K562 (cell line): ENCODE measurements around the gene PLCB1. TPM values are rescaled to one million over a fixed set of nuclear protein-coding genes. Genes with fewer than 3 reads are reported as not detected.

Experiments used
- ATAC-seq: fragments of 200-7000 bp; cut with Tn5 transposase; 3 replicates; pipeline ENCODE4 v1.9.1; 2020; ENCODE audit warnings: moderate library complexity
- BruUV-seq: library from RNA; stranded (reverse); fragments of 400-500 nt; replicated peaks from 2 replicates; lab custom pipeline; 2021; lab: Mats Ljungman, UMichigan
- CTCF ChIA-PET: fragments of 300-600 bp; formaldehyde crosslinking; extraction: SDS; loops from one replicate; lab custom pipeline; 2021; ENCODE audit warnings: low intra/inter-chr PET ratio; lab: Yijun Ruan, JAX
- POLR2A ChIA-PET: fragments of 300-600, 350-650 bp; sonication (Branson Sonifier 250); formaldehyde crosslinking; extraction: SDS; loops from one replicate; lab custom pipeline; 2021; ENCODE audit warnings: antibody characterized with exemption, inconsistent platforms; lab: Yijun Ruan, JAX
- DNase-seq, 4 experiments: peaks; one replicate each; pipeline versions ENCODE4 v3.0.0 to v3.0.0-alpha.2; 2011 to 2018; ENCODE audit warnings: low spot score in 3 of 4, mixed read lengths in 3 of 4; ENCODE audit errors: extremely low read depth in 1 of 4
- FAIRE-seq: peaks from 2 replicates; lab custom pipeline; 2011; peaks lifted over from hg19 to GRCh38; lab: Jason Lieb, UNC
- H2AFZ ChIP-seq: 2 replicates; pipeline ENCODE4 v1.6.0; 2011; ENCODE audit warnings: low read depth, low read length, control low read depth, inconsistent platforms
- H3K27ac ChIP-seq: fragments of 200-600 bp; 3 replicates; pipeline ENCODE4 v1.8.0; 2011; ENCODE audit warnings: low read depth, mild to moderate bottlenecking, control low read depth, inconsistent platforms, low read length, moderate library complexity, mixed read lengths; ENCODE audit errors: extremely low read depth
- H3K27me3 ChIP-seq, 2 experiments: fragments of 300-600 bp in 1 of 2; 2 replicates in 1 of 2; 3 replicates in 1 of 2; pipeline versions ENCODE4 v1.6.0 to v1.8.0; 2011; ENCODE audit warnings: inconsistent platforms in 2 of 2, low read length in 2 of 2, mild to moderate bottlenecking in 1 of 2, mixed read lengths in 1 of 2, moderate library complexity in 1 of 2; ENCODE audit not compliant: control insufficient read depth in 2 of 2, insufficient read depth in 2 of 2
- H3K36me3 ChIP-seq: fragments of 300-600 bp; 3 replicates; pipeline ENCODE4 v1.8.0; 2011; ENCODE audit warnings: mild to moderate bottlenecking, low read length, inconsistent platforms; ENCODE audit not compliant: control insufficient read depth, insufficient read depth
- H3K4me1 ChIP-seq, 2 experiments: fragments of 200-600 bp in 1 of 2; replicated peaks in 1 of 2; 2 replicates in 1 of 2; 3 replicates in 1 of 2; pipeline versions ENCODE4 v1.5.1 to v1.8.0; 2011; ENCODE audit warnings: inconsistent platforms in 2 of 2, low read length in 2 of 2, mild to moderate bottlenecking in 1 of 2, mixed read lengths in 1 of 2, moderate library complexity in 1 of 2; ENCODE audit not compliant: control insufficient read depth in 2 of 2, insufficient read depth in 2 of 2
- H3K4me2 ChIP-seq: 2 replicates; pipeline ENCODE4 v1.6.1; 2011; ENCODE audit warnings: low read length, control low read depth, inconsistent platforms, mixed read lengths; ENCODE audit not compliant: insufficient read depth
- H3K4me3 ChIP-seq: fragments of 200-600 bp; sonication (generic), shearing (Covaris generic); 2 replicates; pipeline ENCODE4 v1.5.1; 2016; ENCODE audit warnings: control low read depth, inconsistent platforms
- H3K79me2 ChIP-seq: fragments of 200-600 bp; 3 replicates; pipeline ENCODE4 v1.8.0; 2011; ENCODE audit warnings: low read length, inconsistent platforms; ENCODE audit not compliant: control insufficient read depth, insufficient read depth
- H3K9ac ChIP-seq, 2 experiments: 2 replicates each; pipeline versions ENCODE4 v1.6.0 to v1.6.1; 2011; ENCODE audit warnings: low read depth in 2 of 2, low read length in 2 of 2, control low read depth in 1 of 2, inconsistent platforms in 1 of 2, mild to moderate bottlenecking in 1 of 2, mixed read lengths in 1 of 2; ENCODE audit not compliant: insufficient read depth in 1 of 2
- H3K9me1 ChIP-seq: one replicate; pipeline ENCODE4 v1.6.0; 2011; ENCODE audit warnings: inconsistent platforms, mild to moderate bottlenecking, low read length, moderate library complexity; ENCODE audit not compliant: control insufficient read depth, insufficient read depth
- H3K9me3 ChIP-seq: replicated peaks from 2 replicates; pipeline ENCODE4 v1.5.1; 2011; ENCODE audit warnings: low read depth, low read length, inconsistent platforms; ENCODE audit not compliant: control insufficient read depth, insufficient read depth
- H4K20me1 ChIP-seq: replicated peaks from 2 replicates; pipeline ENCODE4 v1.6.1; 2011; ENCODE audit warnings: low read length, inconsistent platforms, mixed read lengths; ENCODE audit not compliant: control insufficient read depth, insufficient read depth
- COPS2 ChIP-seq: fragments of 450-650 bp; conservative IDR thresholded peaks from 2 replicates; pipeline ENCODE4 v1.6.1; 2016; ENCODE audit warnings: mild to moderate bottlenecking, moderate library complexity
- FOXM1 ChIP-seq, 2 experiments: fragments of 450-650 bp in 1 of 2; sonication (generic) in 1 of 2; formaldehyde crosslinking in 1 of 2; IDR thresholded peaks; 2 replicates each; pipeline versions ENCODE4 v1.6.1 to v1.9.0; 2017 to 2022; ENCODE audit warnings: low read depth in 2 of 2, mild to moderate bottlenecking in 2 of 2, missing genetic modification reagents in 1 of 2, moderate library complexity in 1 of 2
- HDAC2 ChIP-seq: fragments of 450-650 bp; IDR thresholded peaks from 2 replicates; pipeline ENCODE4 v1.6.1; 2016; ENCODE audit warnings: mild to moderate bottlenecking
- HSF4 ChIP-seq: fragments of 250-450 bp; sonication (Bioruptor Pico); IDR thresholded peaks from 2 replicates; pipeline ENCODE4 v2.1.2; 2022; ENCODE audit warnings: mild to moderate bottlenecking, moderate library complexity, borderline replicate concordance
- NFYB ChIP-seq: IDR thresholded peaks from 2 replicates; pipeline ENCODE4 v1.6.1; 2011; ENCODE audit warnings: mild to moderate bottlenecking, moderate library complexity; ENCODE audit not compliant: insufficient read length; ENCODE audit errors: extremely low read depth
- RB1 ChIP-seq: fragments of 450-650 bp; IDR thresholded peaks from 2 replicates; pipeline ENCODE4 v1.6.1; 2017; ENCODE audit warnings: low read depth, mild to moderate bottlenecking
- ZFP36 ChIP-seq: fragments of 150-350 bp; IDR thresholded peaks from 2 replicates; pipeline ENCODE4 v1.6.1; 2018; ENCODE audit warnings: low read length, low read depth; ENCODE audit not compliant: partially characterized antibody
- ZKSCAN3 ChIP-seq: fragments of 250-450 bp; sonication (Bioruptor Pico); IDR thresholded peaks from 2 replicates; pipeline ENCODE4 v1.4.0; 2020
- ZNF124 ChIP-seq: sonication (generic); formaldehyde crosslinking; IDR thresholded peaks from 2 replicates; pipeline ENCODE4 v1.8.1; 2022; ENCODE audit warnings: missing genetic modification reagents
- WGBS: fragments of 100-300 bp; shearing (Covaris generic); methylation state at CpG from one replicate; pipeline ENCODE4 v1.1.6; 2016; ENCODE audit warnings: low coverage, mixed read lengths; ENCODE audit not compliant: insufficient coverage; ENCODE audit errors: missing lambda C conversion rate; 5-methylcytosine and 5-hydroxymethylcytosine counted together
- in situ Hi-C: fragments of 300-500 bp; cut with MboI; formaldehyde crosslinking; loops from 4 replicates; pipeline ENCODE4 v1.15.0; 2018; ENCODE audit warnings: inconsistent platforms, mixed read lengths
- intact Hi-C: fragments of 100-400 bp; cut with micrococcal nuclease; formaldehyde crosslinking; loops from 2 replicates; pipeline ENCODE4 v1.14.2; 2022
- polyA plus RNA-seq, 8 experiments: library from polyadenylated mRNA; depleted of rRNA in 4 of 8; stranded (reverse) in 5 of 8; unstranded in 3 of 8; fragments of >200 nt; fragmentation: Nextera tagmentation in 2 of 8; fragmentation: Illumina TruSeq in 1 of 8; extraction: Ambion mirVana in 2 of 8; extraction: Trizol in 1 of 8; gene quantifications; 2 replicates each; pipeline versions ENCODE4 v1.2.1 to v1.2.3, GENCODE V29; 2011 to 2014; ENCODE audit warnings: inconsistent platforms in 1 of 8, missing spikeins in 1 of 8
- total RNA-seq, 7 experiments: library from RNA; depleted of rRNA in 6 of 7; stranded (reverse); fragments of >200 nt in 6 of 7; fragmentation: Illumina TruSeq in 2 of 7; extraction: Trizol in 2 of 7; gene quantifications; 2 replicates each; pipeline versions ENCODE4 v1.2.1 to v1.2.3, GENCODE V29; 2011 to 2021; ENCODE audit warnings: low replicate concordance in 1 of 7
- TF ChIP-seq, protein P1 (sequence below): sonication (generic); formaldehyde crosslinking; IDR thresholded peaks from 2 replicates; pipeline ENCODE4 v1.8.1; 2023; ENCODE audit warnings: mild to moderate bottlenecking, missing genetic modification reagents
- TF ChIP-seq, protein P2 (sequence below), 2 experiments: fragments of 450-650 bp in 1 of 2; IDR thresholded peaks; 2 replicates each; pipeline ENCODE4 v1.6.1; 2011 to 2017; ENCODE audit warnings: low read depth in 2 of 2, antibody characterized with exemption in 1 of 2, borderline replicate concordance in 1 of 2, low read length in 1 of 2, mild to moderate bottlenecking in 1 of 2, mixed read lengths in 1 of 2; ENCODE audit not compliant: control insufficient read depth in 1 of 2
- TF ChIP-seq, protein P3 (sequence below): fragments of 250-450 bp; sonication (Bioruptor Pico); IDR thresholded peaks from 2 replicates; pipeline ENCODE4 v1.4.0; 2020; ENCODE audit warnings: mild to moderate bottlenecking, moderate library complexity, borderline replicate concordance
- TF ChIP-seq, protein P4 (sequence below): sonication (generic); formaldehyde crosslinking; IDR thresholded peaks from 2 replicates; pipeline ENCODE4 v1.4.0; 2020; ENCODE audit warnings: mild to moderate bottlenecking, missing genetic modification reagents

The PLCB1 gene
- total and polyA plus RNA-seq, 9 of the 15 experiments (the other 6 are each of a cell fraction or from before 2014, with no cell fraction given) = 0.34 to 3.1 (median 1.3) TPM

DNA sequence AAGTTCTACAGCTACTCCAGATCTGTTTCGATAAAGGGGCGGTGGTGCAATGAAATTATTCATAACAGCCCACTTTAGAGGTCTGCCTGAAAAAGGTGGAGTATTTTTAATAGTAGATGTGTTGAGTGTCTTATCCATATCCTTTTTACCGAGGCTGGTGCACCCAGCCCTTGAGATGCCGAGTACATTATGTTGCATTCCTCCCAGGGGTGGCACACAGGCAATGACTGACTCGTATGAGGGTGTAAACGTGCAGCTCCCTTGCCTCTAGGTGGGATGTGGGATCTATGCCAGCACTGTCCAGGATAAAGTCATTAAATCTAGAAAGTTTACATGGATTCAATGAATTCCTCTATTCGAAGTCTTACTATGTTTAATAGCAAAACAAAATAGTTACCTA lies 355.6 kb downstream of the PLCB1 start:
- no peak overlapping the region for H3K9ac ChIP-seq
- BruUV-seq = no TSS peak
- TF ChIP-seq HSF4 (CRISPR knock-in tag) (no peak), ZNF124 (no peak), ZKSCAN3 (CRISPR knock-in tag) (no peak), COPS2 (no peak), ZFP36 (no peak), RB1 (no peak), NFYB (no peak), FOXM1 (IDR thresholded peaks at IDR 0.05; ENCODE audit: low read depth) (no peak), FOXM1 (CRISPR knock-in tag; IDR thresholded peaks at IDR 0.05; ENCODE audit: low read depth) (no peak), HDAC2 (no peak)
- TF ChIP-seq, protein P1, sequence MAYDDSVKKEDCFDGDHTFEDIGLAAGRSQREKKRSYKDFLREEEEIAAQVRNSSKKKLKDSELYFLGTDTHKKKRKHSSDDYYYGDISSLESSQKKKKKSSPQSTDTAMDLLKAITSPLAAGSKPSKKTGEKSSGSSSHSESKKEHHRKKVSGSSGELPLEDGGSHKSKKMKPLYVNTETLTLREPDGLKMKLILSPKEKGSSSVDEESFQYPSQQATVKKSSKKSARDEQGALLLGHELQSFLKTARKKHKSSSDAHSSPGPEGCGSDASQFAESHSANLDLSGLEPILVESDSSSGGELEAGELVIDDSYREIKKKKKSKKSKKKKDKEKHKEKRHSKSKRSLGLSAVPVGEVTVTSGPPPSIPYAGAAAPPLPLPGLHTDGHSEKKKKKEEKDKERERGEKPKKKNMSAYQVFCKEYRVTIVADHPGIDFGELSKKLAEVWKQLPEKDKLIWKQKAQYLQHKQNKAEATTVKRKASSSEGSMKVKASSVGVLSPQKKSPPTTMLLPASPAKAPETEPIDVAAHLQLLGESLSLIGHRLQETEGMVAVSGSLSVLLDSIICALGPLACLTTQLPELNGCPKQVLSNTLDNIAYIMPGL (CRISPR knock-in tag) = no peak
- TF ChIP-seq, protein P2, sequence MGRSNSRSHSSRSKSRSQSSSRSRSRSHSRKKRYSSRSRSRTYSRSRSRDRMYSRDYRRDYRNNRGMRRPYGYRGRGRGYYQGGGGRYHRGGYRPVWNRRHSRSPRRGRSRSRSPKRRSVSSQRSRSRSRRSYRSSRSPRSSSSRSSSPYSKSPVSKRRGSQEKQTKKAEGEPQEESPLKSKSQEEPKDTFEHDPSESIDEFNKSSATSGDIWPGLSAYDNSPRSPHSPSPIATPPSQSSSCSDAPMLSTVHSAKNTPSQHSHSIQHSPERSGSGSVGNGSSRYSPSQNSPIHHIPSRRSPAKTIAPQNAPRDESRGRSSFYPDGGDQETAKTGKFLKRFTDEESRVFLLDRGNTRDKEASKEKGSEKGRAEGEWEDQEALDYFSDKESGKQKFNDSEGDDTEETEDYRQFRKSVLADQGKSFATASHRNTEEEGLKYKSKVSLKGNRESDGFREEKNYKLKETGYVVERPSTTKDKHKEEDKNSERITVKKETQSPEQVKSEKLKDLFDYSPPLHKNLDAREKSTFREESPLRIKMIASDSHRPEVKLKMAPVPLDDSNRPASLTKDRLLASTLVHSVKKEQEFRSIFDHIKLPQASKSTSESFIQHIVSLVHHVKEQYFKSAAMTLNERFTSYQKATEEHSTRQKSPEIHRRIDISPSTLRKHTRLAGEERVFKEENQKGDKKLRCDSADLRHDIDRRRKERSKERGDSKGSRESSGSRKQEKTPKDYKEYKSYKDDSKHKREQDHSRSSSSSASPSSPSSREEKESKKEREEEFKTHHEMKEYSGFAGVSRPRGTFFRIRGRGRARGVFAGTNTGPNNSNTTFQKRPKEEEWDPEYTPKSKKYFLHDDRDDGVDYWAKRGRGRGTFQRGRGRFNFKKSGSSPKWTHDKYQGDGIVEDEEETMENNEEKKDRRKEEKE (IDR thresholded peaks at IDR 0.05; ENCODE audit: borderline replicate concordance in 1 of 2, control insufficient read depth in 1 of 2, low read depth in 2 of 2, low read length in 1 of 2) = no peak
- TF ChIP-seq, protein P3, sequence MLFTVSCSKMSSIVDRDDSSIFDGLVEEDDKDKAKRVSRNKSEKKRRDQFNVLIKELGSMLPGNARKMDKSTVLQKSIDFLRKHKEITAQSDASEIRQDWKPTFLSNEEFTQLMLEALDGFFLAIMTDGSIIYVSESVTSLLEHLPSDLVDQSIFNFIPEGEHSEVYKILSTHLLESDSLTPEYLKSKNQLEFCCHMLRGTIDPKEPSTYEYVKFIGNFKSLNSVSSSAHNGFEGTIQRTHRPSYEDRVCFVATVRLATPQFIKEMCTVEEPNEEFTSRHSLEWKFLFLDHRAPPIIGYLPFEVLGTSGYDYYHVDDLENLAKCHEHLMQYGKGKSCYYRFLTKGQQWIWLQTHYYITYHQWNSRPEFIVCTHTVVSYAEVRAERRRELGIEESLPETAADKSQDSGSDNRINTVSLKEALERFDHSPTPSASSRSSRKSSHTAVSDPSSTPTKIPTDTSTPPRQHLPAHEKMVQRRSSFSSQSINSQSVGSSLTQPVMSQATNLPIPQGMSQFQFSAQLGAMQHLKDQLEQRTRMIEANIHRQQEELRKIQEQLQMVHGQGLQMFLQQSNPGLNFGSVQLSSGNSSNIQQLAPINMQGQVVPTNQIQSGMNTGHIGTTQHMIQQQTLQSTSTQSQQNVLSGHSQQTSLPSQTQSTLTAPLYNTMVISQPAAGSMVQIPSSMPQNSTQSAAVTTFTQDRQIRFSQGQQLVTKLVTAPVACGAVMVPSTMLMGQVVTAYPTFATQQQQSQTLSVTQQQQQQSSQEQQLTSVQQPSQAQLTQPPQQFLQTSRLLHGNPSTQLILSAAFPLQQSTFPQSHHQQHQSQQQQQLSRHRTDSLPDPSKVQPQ (CRISPR knock-in tag) = no peak
- TF ChIP-seq, protein P4, sequence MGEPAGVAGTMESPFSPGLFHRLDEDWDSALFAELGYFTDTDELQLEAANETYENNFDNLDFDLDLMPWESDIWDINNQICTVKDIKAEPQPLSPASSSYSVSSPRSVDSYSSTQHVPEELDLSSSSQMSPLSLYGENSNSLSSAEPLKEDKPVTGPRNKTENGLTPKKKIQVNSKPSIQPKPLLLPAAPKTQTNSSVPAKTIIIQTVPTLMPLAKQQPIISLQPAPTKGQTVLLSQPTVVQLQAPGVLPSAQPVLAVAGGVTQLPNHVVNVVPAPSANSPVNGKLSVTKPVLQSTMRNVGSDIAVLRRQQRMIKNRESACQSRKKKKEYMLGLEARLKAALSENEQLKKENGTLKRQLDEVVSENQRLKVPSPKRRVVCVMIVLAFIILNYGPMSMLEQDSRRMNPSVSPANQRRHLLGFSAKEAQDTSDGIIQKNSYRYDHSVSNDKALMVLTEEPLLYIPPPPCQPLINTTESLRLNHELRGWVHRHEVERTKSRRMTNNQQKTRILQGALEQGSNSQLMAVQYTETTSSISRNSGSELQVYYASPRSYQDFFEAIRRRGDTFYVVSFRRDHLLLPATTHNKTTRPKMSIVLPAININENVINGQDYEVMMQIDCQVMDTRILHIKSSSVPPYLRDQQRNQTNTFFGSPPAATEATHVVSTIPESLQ (CRISPR knock-in tag) = no peak

More for the DNA sequence above, 355.6 kb downstream of the PLCB1 start:
- no peaks in the 10 kb centered on the region for H3K79me2 ChIP-seq
- POLR2A ChIA-PET = no interaction called here
- no peak for ATAC-seq
- 0% methylated on average over 4 of the region's 7 CpGs for WGBS
- DNase-seq = no peak
- in situ Hi-C loops (no loop called here), intact Hi-C loops (no loop called here)
- H3K4me3 ChIP-seq = no peak overlapping the region
- no peaks in the 10 kb centered on the region for H3K9me1 ChIP-seq
- no peaks in the 10 kb centered on the region for H3K9me3 ChIP-seq
- CTCF ChIA-PET = no interaction called here
- H3K27me3 ChIP-seq = no peaks in the 10 kb centered on the region
- H3K27ac ChIP-seq = no peak overlapping the region
- no peaks in the 10 kb centered on the region for H4K20me1 ChIP-seq
- H3K4me1 ChIP-seq = no peaks in the 10 kb centered on the region
- no peak overlapping the region for H3K4me2 ChIP-seq
- no peak for FAIRE-seq
- H2AFZ ChIP-seq = no peak overlapping the region
- no peaks in the 10 kb centered on the region for H3K36me3 ChIP-seq
